RWPE2 (cell line): Measurements from ENCODE around the gene ST3GAL3.

Experiments used
- ATAC-seq: fragments of 200-7000 bp; cut with Tn5 transposase; 3 replicates; pipeline ENCODE4 v1.9.1; 2021; ENCODE audit warnings: low read depth
- DNase-seq: peaks from one replicate; pipeline ENCODE4 v3.0.0-alpha.2; 2020; ENCODE audit warnings: low spot score
- H3K27ac ChIP-seq: fragments of 450-650 bp; 2 replicates; pipeline ENCODE4 v1.5.1; 2017; ENCODE audit warnings: mild to moderate bottlenecking; ENCODE audit not compliant: poor library complexity, severe bottlenecking
- H3K27me3 ChIP-seq: fragments of 250-450 bp; sonication (Bioruptor Pico); 2 replicates; pipeline ENCODE4 v1.5.1; 2021; ENCODE audit warnings: mild to moderate bottlenecking, moderate library complexity; ENCODE audit not compliant: insufficient read depth, poor library complexity, severe bottlenecking
- H3K36me3 ChIP-seq: fragments of 250-450 bp; sonication (Bioruptor Pico); 2 replicates; pipeline ENCODE4 v1.5.1; 2020; ENCODE audit warnings: low read depth, mild to moderate bottlenecking, moderate library complexity
- H3K4me1 ChIP-seq: fragments of 250-450 bp; sonication (Bioruptor Pico); 2 replicates; pipeline ENCODE4 v1.5.1; 2021; ENCODE audit warnings: mild to moderate bottlenecking, moderate library complexity; ENCODE audit not compliant: insufficient read depth, poor library complexity, severe bottlenecking
- H3K4me3 ChIP-seq: fragments of 250-450 bp; sonication (Bioruptor Pico); 2 replicates; pipeline ENCODE4 v1.5.1; 2021; ENCODE audit warnings: mild to moderate bottlenecking, moderate library complexity; ENCODE audit not compliant: severe bottlenecking
- H3K9me3 ChIP-seq: fragments of 250-450 bp; sonication (Bioruptor Pico); 2 replicates; pipeline ENCODE4 v1.5.1; 2021; ENCODE audit warnings: mild to moderate bottlenecking, moderate library complexity; ENCODE audit not compliant: severe bottlenecking
- CTCF ChIP-seq: fragments of 450-650 bp; IDR thresholded peaks from one replicate; pipeline ENCODE4 v1.5.1; 2017; ENCODE audit warnings: mild to moderate bottlenecking, moderate library complexity; ENCODE audit not compliant: poor library complexity, severe bottlenecking

Gene ST3GAL3

GRCh38 chr1:43849670-43850069 lies 142.3 kb downstream of the ST3GAL3 start:
- Histone ChIP-seq H3K4me1 (peaks cover 21% of the 10 kb centered on the region), H3K27ac (no peak overlapping the region), H3K4me3 (no peak overlapping the region)

GRCh38 chr1:43850591-43851233 lies 143.4 kb downstream of the ST3GAL3 start:
- TF ChIP-seq CTCF = no peak
- Histone ChIP-seq H3K9me3 (no peaks in the 10 kb centered on the region), H3K27me3 (no peaks in the 10 kb centered on the region), H3K4me3 (no peak overlapping the region), H3K27ac (no peak overlapping the region), H3K36me3 (no peaks in the 10 kb centered on the region), H3K4me1 (peaks cover 21% of the 10 kb centered on the region)
- DNase-seq (no peak), ATAC-seq (no peak)

More at GRCh38 chr1:43849670-43850069, 142.3 kb downstream of the ST3GAL3 start:
- H3K36me3 ChIP-seq = no peaks in the 10 kb centered on the region
- no peak for TF ChIP-seq CTCF
- DNase-seq (no peak), ATAC-seq (no peak)
- no peaks in the 10 kb centered on the region for H3K27me3 ChIP-seq
- H3K9me3 ChIP-seq = no peaks in the 10 kb centered on the region

- no peaks in the 10 kb centered on the region for H3K36me3 ChIP-seq
- peaks cover 18% of the 10 kb centered on the region for H3K4me1 ChIP-seq
- DNase-seq = no peak
Observed at GRCh38 chr1:43851561-43852338, 144.4 kb downstream of the ST3GAL3 start.

GRCh38 chr1:43853161-43853921 lies 146.0 kb downstream of the ST3GAL3 start:
- no peak for ATAC-seq
- no peak for DNase-seq
- no peaks in the 10 kb centered on the region for H3K36me3 ChIP-seq
- peaks cover 13% of the 10 kb centered on the region for H3K4me1 ChIP-seq
- no peaks in the 10 kb centered on the region for H3K9me3 ChIP-seq
- H3K27me3 ChIP-seq = no peaks in the 10 kb centered on the region
- TF ChIP-seq CTCF = no peak
- no peak overlapping the region for H3K4me3 ChIP-seq
- H3K27ac ChIP-seq = no peak overlapping the region

More at GRCh38 chr1:43851561-43852338, 144.4 kb downstream of the ST3GAL3 start:
- TF ChIP-seq CTCF = no peak
- Histone ChIP-seq H3K9me3 (no peaks in the 10 kb centered on the region), H3K4me3 (no peak overlapping the region), H3K27ac (no peak overlapping the region), H3K27me3 (no peaks in the 10 kb centered on the region)
- no peak for ATAC-seq
